HepG2 (cell line): ENCODE measurements around the gene ZDHHC7. TPM values are rescaled to one million over a fixed set of nuclear protein-coding genes. Genes with fewer than 3 reads are reported as not detected.

ENCODE experiments used
- ATAC-seq: fragments of 200-7000 bp; cut with Tn5 transposase; 3 replicates; pipeline ENCODE4 v1.9.1; 2020; ENCODE audit warnings: mild to moderate bottlenecking, moderate library complexity
- BruUV-seq: library from RNA; stranded (reverse); fragments of 400-500 nt; replicated peaks from 2 replicates; lab custom pipeline; 2021; lab: Mats Ljungman, UMichigan
- CTCF ChIA-PET: fragments of 300-600 bp; formaldehyde crosslinking; extraction: SDS; loops from one replicate; lab custom pipeline; 2021; ENCODE audit warnings: low total read pairs, inconsistent platforms, low intra/inter-chr PET ratio; lab: Yijun Ruan, JAX
- POLR2A ChIA-PET: fragments of 350-600 bp; sonication (Branson Sonifier 250); formaldehyde crosslinking; loops from one replicate; lab custom pipeline; 2020; ENCODE audit warnings: antibody characterized with exemption, inconsistent platforms; lab: Yijun Ruan, JAX
- DNase-seq: peaks from one replicate; pipeline ENCODE4 v3.0.0-alpha.2; 2015; ENCODE audit warnings: low spot score
- FAIRE-seq: peaks from 3 replicates; lab custom pipeline; 2011; peaks lifted over from hg19 to GRCh38; lab: Jason Lieb, UNC
- H2AFZ ChIP-seq: one replicate; pipeline ENCODE4 v1.6.1; 2011; ENCODE audit warnings: low read length, inconsistent platforms
- H3K27ac ChIP-seq: fragments of 300-600 bp; 3 replicates; pipeline ENCODE4 v1.8.0; 2011; ENCODE audit warnings: mixed run types, mild to moderate bottlenecking, mixed read lengths, low read length, inconsistent platforms; ENCODE audit not compliant: insufficient read depth; ENCODE audit errors: extremely low read length
- H3K27me3 ChIP-seq, 2 experiments: fragments of 200-600 bp in 1 of 2; 2 replicates in 1 of 2; 3 replicates in 1 of 2; pipeline versions ENCODE4 v1.6.0 to v1.8.0; 2011; ENCODE audit warnings: low read length in 2 of 2, mild to moderate bottlenecking in 2 of 2, moderate library complexity in 2 of 2, inconsistent platforms in 1 of 2; ENCODE audit not compliant: insufficient read depth in 2 of 2, control insufficient read depth in 1 of 2
- H3K36me3 ChIP-seq, 2 experiments: fragments of 200-600 bp in 1 of 2; replicated peaks in 1 of 2; 2 replicates in 1 of 2; 3 replicates in 1 of 2; pipeline versions ENCODE4 v1.5.1 to v1.8.0; 2011; ENCODE audit warnings: low read length in 2 of 2, inconsistent platforms in 1 of 2; ENCODE audit not compliant: insufficient read depth in 2 of 2, control insufficient read depth in 1 of 2
- H3K4me1 ChIP-seq: 2 replicates; pipeline ENCODE4 v1.5.1; 2012; ENCODE audit warnings: low read length, inconsistent platforms; ENCODE audit not compliant: insufficient read depth
- H3K4me2 ChIP-seq: 2 replicates; pipeline ENCODE4 v1.6.0; 2011; ENCODE audit warnings: low read depth, low read length, inconsistent platforms
- H3K4me3 ChIP-seq, 3 experiments: fragments of 200-600 bp in 1 of 3; sonication (generic), shearing (Covaris generic) in 1 of 3; replicated peaks in 1 of 3; 2 replicates each; pipeline ENCODE4 v1.5.1; 2011 to 2016; ENCODE audit warnings: low read length in 3 of 3, inconsistent platforms in 2 of 3, low read depth in 2 of 3, mild to moderate bottlenecking in 2 of 3, control low read depth in 1 of 3, mixed read lengths in 1 of 3; ENCODE audit not compliant: insufficient read depth in 1 of 3
- H3K79me2 ChIP-seq: one replicate; pipeline ENCODE4 v1.6.1; 2011; ENCODE audit warnings: low read length, inconsistent platforms; ENCODE audit not compliant: insufficient read depth
- H3K9ac ChIP-seq: 2 replicates; pipeline ENCODE4 v1.6.0; 2011; ENCODE audit warnings: mild to moderate bottlenecking, low read depth, low read length, inconsistent platforms; ENCODE audit not compliant: insufficient read depth
- H3K9me3 ChIP-seq: 2 replicates; pipeline ENCODE4 v1.5.1; 2012; ENCODE audit warnings: mild to moderate bottlenecking, low read length
- H4K20me1 ChIP-seq: 2 replicates; pipeline ENCODE4 v1.6.0; 2011; ENCODE audit warnings: inconsistent platforms, mild to moderate bottlenecking, low read length, moderate library complexity; ENCODE audit not compliant: insufficient read depth
- CC2D1A ChIP-seq: sonication (generic); formaldehyde crosslinking; IDR thresholded peaks from 2 replicates; pipeline ENCODE4 v1.8.1; 2023; ENCODE audit warnings: mild to moderate bottlenecking, missing genetic modification reagents
- CREB1 ChIP-seq, 2 experiments: fragments of 450-650 bp in 1 of 2; IDR thresholded peaks; 2 replicates each; pipeline ENCODE4 v1.6.1; 2016 to 2017; ENCODE audit warnings: control low read depth in 1 of 2, mild to moderate bottlenecking in 1 of 2, missing compliant biosample characterization in 1 of 2, missing genetic modification characterization in 1 of 2
- FIP1L1 ChIP-seq: fragments of 200-400 bp; formaldehyde crosslinking; IDR thresholded peaks from 2 replicates; pipeline ENCODE4 v1.6.1; 2018; ENCODE audit warnings: low read depth, mild to moderate bottlenecking, low read length, moderate library complexity, borderline replicate concordance; ENCODE audit not compliant: insufficient read depth
- FOSL2 ChIP-seq: sonication (generic); formaldehyde crosslinking; IDR thresholded peaks from 2 replicates; pipeline ENCODE4 v1.4.0; 2020; ENCODE audit warnings: missing genetic modification reagents
- JARID2 ChIP-seq: sonication (generic); formaldehyde crosslinking; IDR thresholded peaks from 2 replicates; pipeline ENCODE4 v1.8.1; 2023; ENCODE audit warnings: missing genetic modification reagents, inconsistent platforms; ENCODE audit not compliant: insufficient replicate concordance
- MYNN ChIP-seq: sonication (generic); formaldehyde crosslinking; IDR thresholded peaks from 2 replicates; pipeline ENCODE4 v1.4.0; 2020; ENCODE audit warnings: mild to moderate bottlenecking, low read depth, missing genetic modification reagents
- NCOA1 ChIP-seq: sonication (generic); formaldehyde crosslinking; IDR thresholded peaks from 2 replicates; pipeline ENCODE4 v1.9.0; 2021; ENCODE audit warnings: missing genetic modification reagents
- NFIB ChIP-seq: sonication (generic); formaldehyde crosslinking; IDR thresholded peaks from 2 replicates; pipeline ENCODE4 v1.9.0; 2021; ENCODE audit warnings: missing genetic modification reagents, mild to moderate bottlenecking, borderline replicate concordance
- NFYB ChIP-seq: sonication (generic); formaldehyde crosslinking; IDR thresholded peaks from 2 replicates; pipeline ENCODE4 v1.4.0; 2020; ENCODE audit warnings: missing genetic modification reagents
- PITX1 ChIP-seq: sonication (generic); formaldehyde crosslinking; IDR thresholded peaks from 2 replicates; pipeline ENCODE4 v1.5.1; 2020; ENCODE audit warnings: mild to moderate bottlenecking, missing genetic modification reagents
- ZNF431 ChIP-seq: sonication (generic); formaldehyde crosslinking; IDR thresholded peaks from 2 replicates; pipeline ENCODE4 v1.9.0; 2022; ENCODE audit warnings: missing genetic modification reagents, low read depth, mild to moderate bottlenecking, borderline replicate concordance
- WGBS: methylation state at CpG from one replicate; pipeline ENCODE4 v1.1.6; 2017; ENCODE audit warnings: low lambda C conversion rate; 5-methylcytosine and 5-hydroxymethylcytosine counted together
- in situ Hi-C: cut with HindIII; loops from 2 replicates; pipeline ENCODE4 v1.10.0; 2017; ENCODE audit warnings: low pct_unique_long_range_greater_than_20kb; ENCODE audit not compliant: extremely low pct_ligation_motif_present
- intact Hi-C: fragments of 100-400 bp; cut with micrococcal nuclease; formaldehyde crosslinking; loops from one replicate; pipeline ENCODE4 v1.10.0; 2022; ENCODE audit not compliant: unreplicated experiment
- polyA plus RNA-seq, 8 experiments: library from polyadenylated mRNA; depleted of rRNA in 3 of 8; stranded (reverse) in 7 of 8; unstranded in 1 of 8; fragments of >200 nt; fragmentation: Illumina TruSeq in 4 of 8; extraction: Trizol in 4 of 8; gene quantifications; 2 replicates each; pipeline versions ENCODE4 v1.2.1 to v1.2.3, GENCODE V29; 2011 to 2016; ENCODE audit warnings: low read depth in 4 of 8, missing spikeins in 1 of 8, mixed read lengths in 1 of 8; ENCODE audit not compliant: insufficient read depth in 1 of 8
- total RNA-seq, 5 experiments: library from RNA; depleted of rRNA; stranded (reverse); fragments of >200 nt; fragmentation: Illumina TruSeq; extraction: Trizol; gene quantifications; 2 replicates each; pipeline ENCODE4 v1.2.3, GENCODE V29; 2016; ENCODE audit warnings: low read depth in 1 of 5

Gene ZDHHC7
- total and polyA plus RNA-seq, 2 of the 13 experiments (the other 11 are each of a cell fraction or from before 2014, with no cell fraction given), result 46.8 to 67.6 TPM

GRCh38 chr16:85037721-85038120 is 26.4 kb upstream of the ZDHHC7 start:
- no peak overlapping the region for H3K4me3 ChIP-seq
- CTCF ChIA-PET, result no interaction called here
- H3K4me2 ChIP-seq, result no peak overlapping the region
- POLR2A ChIA-PET, result no interaction called here
- TF ChIP-seq NCOA1 (CRISPR knock-in tag) (no peak), ZNF431 (CRISPR knock-in tag) (no peak), PITX1 (no peak), FIP1L1 (no peak), NFYB (CRISPR knock-in tag) (no peak), MYNN (no peak), CC2D1A (no peak)
- no peaks in the 10 kb centered on the region for H4K20me1 ChIP-seq
- in situ Hi-C loops (no loop called here), intact Hi-C loops (no loop called here)
- H3K27me3 ChIP-seq, result peaks cover 1 to 28% of the 10 kb centered on the region in 2 experiments; a peak in 3 of 5 replicates
- no peak for DNase-seq
- H3K9me3 ChIP-seq, result no peaks in the 10 kb centered on the region
- H3K4me1 ChIP-seq, result peaks cover 7% of the 10 kb centered on the region; the same call in 1 of the 2 replicates
- H3K79me2 ChIP-seq, result no peaks in the 10 kb centered on the region
- no peak overlapping the region for H3K9ac ChIP-seq
- no peaks in the 10 kb centered on the region for H3K36me3 ChIP-seq
- no peak overlapping the region for H3K27ac ChIP-seq
- BruUV-seq, result no TSS peak
- 25% methylated on average over 5 of the region's 5 CpGs for WGBS
- no peak for ATAC-seq
- no peak for FAIRE-seq
- no peak overlapping the region for H2AFZ ChIP-seq

- Histone ChIP-seq H3K27ac (no peak overlapping the region), H3K79me2 (no peaks in the 10 kb centered on the region), H3K4me3 (no peak overlapping the region), H3K4me2 (no peak overlapping the region)
- FAIRE-seq (no peak), DNase-seq (no peak)
- in situ Hi-C loops, result no loop called here
- no peak for TF ChIP-seq NFIB (CRISPR knock-in tag)
- TF ChIP-seq FOSL2 (CRISPR knock-in tag), result peak; percentile 73
- 0 out of 2 replicates have a peak, but pooled peaks have one; percentile 34 for TF ChIP-seq CREB1 (IDR thresholded peaks at IDR 0.05)
- no peak for TF ChIP-seq CREB1 (CRISPR knock-in tag; IDR thresholded peaks at IDR 0.05)
- TF ChIP-seq JARID2 (CRISPR knock-in tag), result no peak
- TF ChIP-seq, all 625 proteins: peak for 2
- no peak for ATAC-seq
- 61% methylated on average over 7 of the region's 7 CpGs for WGBS
- no peaks in the 10 kb centered on the region for H3K36me3 ChIP-seq
- ChIA-PET CTCF (no interaction called here), POLR2A (no interaction called here)
- no peaks in the 10 kb centered on the region for H3K9me3 ChIP-seq
- no peaks in the 10 kb centered on the region for H4K20me1 ChIP-seq
- peaks cover 0 to 24% of the 10 kb centered on the region in 2 experiments; a peak in 3 of 5 replicates for H3K27me3 ChIP-seq
- peaks cover 7% of the 10 kb centered on the region; the same call in 1 of the 2 replicates for H3K4me1 ChIP-seq
- intact Hi-C loops, result no loop called here
- no peak overlapping the region for H3K9ac ChIP-seq
- no peak overlapping the region for H2AFZ ChIP-seq
- BruUV-seq, result no TSS peak
Observed at GRCh38 chr16:85037050-85037410, 25.7 kb upstream of the ZDHHC7 start.
